Measurements from ENCODE around the gene C6orf58. TPM values are rescaled to one million over a fixed set of nuclear protein-coding genes. Genes with fewer than 3 reads are reported as not detected.

The C6orf58 gene
- total and polyA plus RNA-seq, 2 experiments from 2014 or later = not detected

GRCh38 chr6:127564761-127565160, 12.2 kb upstream of the C6orf58 start:
- Histone ChIP-seq H3K4me1 (ENCODE audit: low read depth) (no peaks in the 10 kb centered on the region), H3K9me3 (ENCODE audit: low read depth) (no peaks in the 10 kb centered on the region), H3K36me3 (no peaks in the 10 kb centered on the region), H3K4me3 (no peak overlapping the region), H3K27me3 (no peaks in the 10 kb centered on the region), H3K27ac (no peak overlapping the region)
- TF ChIP-seq CTCF (IDR thresholded peaks at IDR 0.05; ENCODE audit: low read depth, low read length) = no peak
- no peak for DNase-seq (ENCODE audit: low read depth in 1 of 2, low spot score in 1 of 2)

GRCh38 chr6:127566119-127566518, 10.9 kb upstream of the C6orf58 start:
- H3K27ac ChIP-seq = no peak overlapping the region
- no peaks in the 10 kb centered on the region for H3K36me3 ChIP-seq
- H3K9me3 ChIP-seq (ENCODE audit: low read depth) = no peaks in the 10 kb centered on the region
- H3K4me1 ChIP-seq (ENCODE audit: low read depth) = no peaks in the 10 kb centered on the region
- DNase-seq (ENCODE audit: low read depth in 1 of 2, low spot score in 1 of 2) = no peak
- H3K27me3 ChIP-seq = no peaks in the 10 kb centered on the region
- TF ChIP-seq CTCF (IDR thresholded peaks at IDR 0.05; ENCODE audit: low read depth, low read length) = no peak
- H3K4me3 ChIP-seq = no peak overlapping the region

GRCh38 chr6:127566651-127567050, 10.3 kb upstream of the C6orf58 start:
- Histone ChIP-seq H3K4me3 (no peak overlapping the region), H3K27me3 (no peaks in the 10 kb centered on the region), H3K27ac (no peak overlapping the region), H3K36me3 (no peaks in the 10 kb centered on the region), H3K4me1 (ENCODE audit: low read depth) (no peaks in the 10 kb centered on the region), H3K9me3 (ENCODE audit: low read depth) (no peaks in the 10 kb centered on the region)
- no peak for DNase-seq (ENCODE audit: low read depth in 1 of 2, low spot score in 1 of 2)
- no peak for TF ChIP-seq CTCF (IDR thresholded peaks at IDR 0.05; ENCODE audit: low read depth, low read length)

GRCh38 chr6:127567476-127567875, 9.5 kb upstream of the C6orf58 start:
- Histone ChIP-seq H3K4me1 (ENCODE audit: low read depth) (no peaks in the 10 kb centered on the region), H3K4me3 (no peak overlapping the region), H3K27ac (no peak overlapping the region), H3K9me3 (ENCODE audit: low read depth) (no peaks in the 10 kb centered on the region), H3K36me3 (no peaks in the 10 kb centered on the region), H3K27me3 (no peaks in the 10 kb centered on the region)
- no peak for TF ChIP-seq CTCF (IDR thresholded peaks at IDR 0.05; ENCODE audit: low read depth, low read length)
- DNase-seq (ENCODE audit: low read depth in 1 of 2, low spot score in 1 of 2) = no peak

- no peaks in the 10 kb centered on the region for H3K36me3 ChIP-seq
Observed at GRCh38 chr6:127570739-127571389, 6.1 kb upstream of the C6orf58 start.

More at GRCh38 chr6:127570739-127571389, 6.1 kb upstream of the C6orf58 start:
- Histone ChIP-seq H3K9me3 (ENCODE audit: low read depth) (no peaks in the 10 kb centered on the region), H3K4me1 (ENCODE audit: low read depth) (no peaks in the 10 kb centered on the region), H3K27me3 (no peaks in the 10 kb centered on the region), H3K4me3 (no peak overlapping the region), H3K27ac (no peak overlapping the region)
- peak in 1 of 2 donors; percentile 37 for DNase-seq (ENCODE audit: low read depth in 1 of 2, low spot score in 1 of 2)
- TF ChIP-seq CTCF (IDR thresholded peaks at IDR 0.05; ENCODE audit: low read depth, low read length) = no peak

Data from cardiac muscle cell (in vitro differentiated cells and primary cell).